Astrocyte (in vitro differentiated cells and primary cell): Measurements from ENCODE around the gene NCBP2L.

ENCODE experiments used
- CTCF ChIP-seq: IDR thresholded peaks from 2 replicates; pipeline ENCODE4 v1.5.1; 2011; ENCODE audit warnings: low read depth, mild to moderate bottlenecking, inconsistent platforms, low read length, moderate library complexity; ENCODE audit not compliant: insufficient read depth
- EZH2 ChIP-seq: IDR thresholded peaks from 2 replicates; pipeline ENCODE4 v1.6.1; 2012; ENCODE audit warnings: mild to moderate bottlenecking, low read length, inconsistent platforms; ENCODE audit not compliant: insufficient read depth

GRCh38 chrX:107773206-107773605 lies 4.3 kb upstream of the NCBP2L start:
- no peak for TF ChIP-seq CTCF
- TF ChIP-seq EZH2 = no peak
